Activated T-helper 1 cell treated with anti-CD3 and anti-CD28 coated beads, Interleukin-12 subunit alpha, Interleukin-12 subunit beta, Interleukin-2, Interleukin-4 antibody, amounts not matched to agents 30 ng/mL and 10 ng/mL and 1 ng/mL, durations not matched to agents 14 hours and 24 hours and 36 hours (primary cell): ENCODE data around the gene SPSB2. TPM values are rescaled to one million over a fixed set of nuclear protein-coding genes. Genes with fewer than 3 reads are reported as not detected.
A peak's percentile ranks its signal among the peaks of the same experiment; 100 is the strongest.
"Not testable (repeated sequence)": the region's sequence is repeated elsewhere in the genome, so short reads cannot be mapped to it uniquely, and the experiment has no call there.

Experiments
- DNase-seq: peaks from one replicate; pipeline ENCODE4 v3.0.0; 2021; ENCODE audit warnings: low spot score
- H3K27ac Mint-ChIP-seq: one replicate; pipeline ENCODE4 v1.8.0; 2021; ENCODE audit warnings: mild to moderate bottlenecking, mixed read lengths
- H3K27me3 Mint-ChIP-seq: one replicate; pipeline ENCODE4 v1.8.0; 2022; ENCODE audit warnings: mild to moderate bottlenecking, moderate library complexity, mixed read lengths; ENCODE audit not compliant: insufficient read depth
- H3K36me3 Mint-ChIP-seq: one replicate; pipeline ENCODE4 v1.8.0; 2021; ENCODE audit warnings: low read depth, mixed read lengths
- H3K4me1 Mint-ChIP-seq: one replicate; pipeline ENCODE4 v1.8.0; 2021; ENCODE audit warnings: low read depth, mixed read lengths
- H3K4me3 Mint-ChIP-seq: one replicate; pipeline ENCODE4 v1.8.0; 2021; ENCODE audit warnings: mild to moderate bottlenecking, moderate library complexity, mixed read lengths
- H3K9me3 Mint-ChIP-seq: one replicate; pipeline ENCODE4 v1.8.0; 2021; ENCODE audit warnings: mixed read lengths
- intact Hi-C: fragments of 100-400 bp; cut with micrococcal nuclease; formaldehyde crosslinking; loops from one replicate; pipeline ENCODE4 v1.15.1; 2024
- total RNA-seq: library from RNA; stranded (reverse); gene quantifications from 2 replicates; pipeline ENCODE4 v1.2.3, GENCODE V29; 2022

Gene SPSB2
- total RNA-seq, 1 donor from 2014 or later: 3.4 TPM

GRCh38 chr12:6892683-6893082 lies 19.6 kb upstream of the SPSB2 start:
- not testable (repeated sequence) for DNase-seq, H3K36me3 Mint-ChIP-seq, H3K27me3 Mint-ChIP-seq, H3K9me3 Mint-ChIP-seq
- peak overlapping the region; percentile 70 for H3K27ac Mint-ChIP-seq
- H3K4me3 Mint-ChIP-seq: peak overlapping the region; percentile 33
- intact Hi-C loops: loop anchor here (5.0 kb wide), 1 partner anchor 400 kb away; the partner anchor contains the start of genes MRPL51 and NCAPD2
- H3K4me1 Mint-ChIP-seq: peaks cover 19% of the 10 kb centered on the region

- intact Hi-C loops: loop anchor here (1.0 to 5.0 kb wide), 12 partner anchors 9 to 399 kb away; partner anchors contain the start of genes CHD4, COPS7A, EMG1 and ENO2
- Mint-ChIP-seq H3K27me3 (no peaks in the 10 kb centered on the region), H3K4me3 (peak overlapping the region; percentile 84), H3K9me3 (no peaks in the 10 kb centered on the region), H3K27ac (peak overlapping the region; percentile 95), H3K36me3 (peaks cover 5% of the 10 kb centered on the region), H3K4me1 (peaks cover 19% of the 10 kb centered on the region)
- no peak for DNase-seq
Measured at GRCh38 chr12:6891646-6892001, 18.5 kb upstream of the SPSB2 start.

- peak overlapping the region; percentile 95 for H3K27ac Mint-ChIP-seq
- no peaks in the 10 kb centered on the region for H3K9me3 Mint-ChIP-seq
- intact Hi-C loops: loop anchor here (1.0 to 5.0 kb wide), 12 partner anchors 9 to 399 kb away; partner anchors contain the start of genes CHD4, COPS7A, EMG1 and ENO2
- H3K27me3 Mint-ChIP-seq: no peaks in the 10 kb centered on the region
- H3K4me3 Mint-ChIP-seq: peak overlapping the region; percentile 84
- H3K36me3 Mint-ChIP-seq: peaks cover 5% of the 10 kb centered on the region
- peak; percentile 98 for DNase-seq
- H3K4me1 Mint-ChIP-seq: peaks cover 19% of the 10 kb centered on the region
Measured at GRCh38 chr12:6890789-6891645, 17.9 kb upstream of the SPSB2 start.

- intact Hi-C loops: loop anchor here (2.0 to 5.0 kb wide), 2 partner anchors 53 to 398 kb away; partner anchors contain the start of genes MRPL51, NCAPD2 and RNU7-1
Measured at GRCh38 chr12:6889775-6890573, 16.9 kb upstream of the SPSB2 start.

GRCh38 chr12:6888794-6889193 lies 15.7 kb upstream of the SPSB2 start:
- intact Hi-C loops: not testable (repeated sequence)

More at GRCh38 chr12:6889775-6890573, 16.9 kb upstream of the SPSB2 start:
- not testable (repeated sequence) for H3K9me3 Mint-ChIP-seq, DNase-seq, H3K27me3 Mint-ChIP-seq, H3K36me3 Mint-ChIP-seq
- Mint-ChIP-seq H3K4me1 (peaks cover 19% of the 10 kb centered on the region), H3K4me3 (peak overlapping the region; percentile 84), H3K27ac (peak overlapping the region; percentile 87)

GRCh38 chr12:6888360-6888759 lies 15.3 kb upstream of the SPSB2 start:
- no peaks in the 10 kb centered on the region for H3K27me3 Mint-ChIP-seq
- no peaks in the 10 kb centered on the region for H3K9me3 Mint-ChIP-seq
- H3K27ac Mint-ChIP-seq: no peak overlapping the region
- no peak for DNase-seq
- peaks cover 15% of the 10 kb centered on the region for H3K36me3 Mint-ChIP-seq
- peaks cover 19% of the 10 kb centered on the region for H3K4me1 Mint-ChIP-seq
- H3K4me3 Mint-ChIP-seq: no peak overlapping the region
- intact Hi-C loops: no loop called here

More at GRCh38 chr12:6888794-6889193, 15.7 kb upstream of the SPSB2 start:
- not testable (repeated sequence) for H3K27me3 Mint-ChIP-seq, H3K4me3 Mint-ChIP-seq, H3K27ac Mint-ChIP-seq, H3K9me3 Mint-ChIP-seq, DNase-seq
- peaks cover 14% of the 10 kb centered on the region for H3K36me3 Mint-ChIP-seq
- H3K4me1 Mint-ChIP-seq: peaks cover 19% of the 10 kb centered on the region

- H3K27me3 Mint-ChIP-seq: no peaks in the 10 kb centered on the region
- H3K4me3 Mint-ChIP-seq: no peak overlapping the region
- H3K4me1 Mint-ChIP-seq: peaks cover 17% of the 10 kb centered on the region
Measured at GRCh38 chr12:6887460-6887859, 14.4 kb upstream of the SPSB2 start.

GRCh38 chr12:6886206-6886999 lies 13.3 kb upstream of the SPSB2 start:
- H3K4me3 Mint-ChIP-seq, H3K27me3 Mint-ChIP-seq, H3K27ac Mint-ChIP-seq, H3K9me3 Mint-ChIP-seq, DNase-seq, intact Hi-C loops: not testable (repeated sequence)
- H3K4me1 Mint-ChIP-seq: peaks cover 11% of the 10 kb centered on the region
- peaks cover 15% of the 10 kb centered on the region for H3K36me3 Mint-ChIP-seq

More at GRCh38 chr12:6887460-6887859, 14.4 kb upstream of the SPSB2 start:
- intact Hi-C loops: no loop called here
- Mint-ChIP-seq H3K27ac (no peak overlapping the region), H3K36me3 (peaks cover 15% of the 10 kb centered on the region), H3K9me3 (no peaks in the 10 kb centered on the region)
- no peak for DNase-seq

GRCh38 chr12:6884539-6884938 lies 11.4 kb upstream of the SPSB2 start:
- intact Hi-C loops: no loop called here
- H3K4me1 Mint-ChIP-seq: no peaks in the 10 kb centered on the region
- H3K27ac Mint-ChIP-seq: no peak overlapping the region
- no peaks in the 10 kb centered on the region for H3K27me3 Mint-ChIP-seq
- no peak overlapping the region for H3K4me3 Mint-ChIP-seq
- H3K36me3 Mint-ChIP-seq: peaks cover 15% of the 10 kb centered on the region
- no peaks in the 10 kb centered on the region for H3K9me3 Mint-ChIP-seq
- DNase-seq: no peak

- no peak for DNase-seq
- intact Hi-C loops: no loop called here
- H3K4me1 Mint-ChIP-seq: no peaks in the 10 kb centered on the region
- H3K9me3 Mint-ChIP-seq: no peaks in the 10 kb centered on the region
- no peaks in the 10 kb centered on the region for H3K27me3 Mint-ChIP-seq
- no peak overlapping the region for H3K4me3 Mint-ChIP-seq
- peaks cover 15% of the 10 kb centered on the region for H3K36me3 Mint-ChIP-seq
- H3K27ac Mint-ChIP-seq: no peak overlapping the region
Measured at GRCh38 chr12:6883683-6884082, 10.6 kb upstream of the SPSB2 start.

GRCh38 chr12:6883252-6883651 lies 10.1 kb upstream of the SPSB2 start:
- Mint-ChIP-seq H3K4me1 (no peaks in the 10 kb centered on the region), H3K27ac (no peak overlapping the region), H3K36me3 (peaks cover 11% of the 10 kb centered on the region), H3K9me3 (no peaks in the 10 kb centered on the region), H3K4me3 (no peak overlapping the region), H3K27me3 (no peaks in the 10 kb centered on the region)
- intact Hi-C loops: no loop called here
- DNase-seq: no peak

- DNase-seq, H3K9me3 Mint-ChIP-seq, H3K4me3 Mint-ChIP-seq, H3K27me3 Mint-ChIP-seq, H3K27ac Mint-ChIP-seq, intact Hi-C loops, H3K4me1 Mint-ChIP-seq: not testable (repeated sequence)
- H3K36me3 Mint-ChIP-seq: peaks cover 15% of the 10 kb centered on the region
Measured at GRCh38 chr12:6879824-6880223, 6.7 kb upstream of the SPSB2 start.
